ENCODE results near the gene SORBS1. TPM values are rescaled to one million over a fixed set of nuclear protein-coding genes. Genes with fewer than 3 reads are reported as not detected.

The SORBS1 gene
- total RNA-seq, 2 donors from 2014 or later = 16.7 to 17.9 TPM

GRCh38 chr10:95346715-95347401, 214.3 kb downstream of the SORBS1 start:
- Histone ChIP-seq H3K36me3 (ENCODE audit: control insufficient read depth, insufficient read depth, low read length) (no peaks in the 10 kb centered on the region), H3K9ac (ENCODE audit: extremely low read depth, low read length, poor library complexity, severe bottlenecking) (no peak overlapping the region), H3K9me3 (ENCODE audit: control insufficient read depth, low read length) (no peaks in the 10 kb centered on the region), H3K4me1 (ENCODE audit: control insufficient read depth, insufficient read depth, low read length) (peaks cover 13% of the 10 kb centered on the region), H3K27ac (ENCODE audit: low read depth, low read length) (no peak overlapping the region), H3K4me3 (ENCODE audit: low read length) (no peak overlapping the region), H3K27me3 (ENCODE audit: control insufficient read depth, insufficient read depth, low read length, poor library complexity, severe bottlenecking) (no peaks in the 10 kb centered on the region)
- peak overlapping the region; percentile 67 for H3K27ac Mint-ChIP-seq
- no peak overlapping the region for H3K4me3 Mint-ChIP-seq
- H3K36me3 Mint-ChIP-seq (ENCODE audit: low read depth) = peaks cover 2% of the 10 kb centered on the region
- H3K4me1 Mint-ChIP-seq = peaks cover 22% of the 10 kb centered on the region
- TF ChIP-seq CTCF (conservative IDR thresholded peaks at IDR 0.05) = no peak
- H3K27me3 Mint-ChIP-seq (ENCODE audit: insufficient read depth) = no peaks in the 10 kb centered on the region
- WGBS, 2 experiments (ENCODE audit: insufficient coverage in 1 of 2, insufficient read length in 1 of 2) = 96 to 100% methylated on average over 1 to 2 of the region's 2 CpGs
- no peaks in the 10 kb centered on the region for H3K9me3 Mint-ChIP-seq
- peak; percentile 78 for DNase-seq

- Histone ChIP-seq H3K4me1 (ENCODE audit: control insufficient read depth, insufficient read depth, low read length) (peaks cover 11% of the 10 kb centered on the region), H3K27ac (ENCODE audit: low read depth, low read length) (no peak overlapping the region), H3K4me3 (ENCODE audit: low read length) (no peak overlapping the region), H3K36me3 (ENCODE audit: control insufficient read depth, insufficient read depth, low read length) (no peaks in the 10 kb centered on the region), H3K9me3 (ENCODE audit: control insufficient read depth, low read length) (no peaks in the 10 kb centered on the region), H3K27me3 (ENCODE audit: control insufficient read depth, insufficient read depth, low read length, poor library complexity, severe bottlenecking) (no peaks in the 10 kb centered on the region), H3K9ac (ENCODE audit: extremely low read depth, low read length, poor library complexity, severe bottlenecking) (no peak overlapping the region)
- TF ChIP-seq CTCF (conservative IDR thresholded peaks at IDR 0.05) = no peak
- H3K36me3 Mint-ChIP-seq (ENCODE audit: low read depth) = peaks cover 2% of the 10 kb centered on the region
- peaks cover 15% of the 10 kb centered on the region for H3K4me1 Mint-ChIP-seq
- H3K9me3 Mint-ChIP-seq = no peaks in the 10 kb centered on the region
- no peak for DNase-seq
- no peaks in the 10 kb centered on the region for H3K27me3 Mint-ChIP-seq (ENCODE audit: insufficient read depth)
- H3K27ac Mint-ChIP-seq = no peak overlapping the region
- 90 to 97% methylated on average over 3 to 4 of the region's 6 CpGs for WGBS, 2 experiments (ENCODE audit: insufficient coverage in 1 of 2, insufficient read length in 1 of 2)
- H3K4me3 Mint-ChIP-seq = no peak overlapping the region
These were observed 217.6 kb downstream of the SORBS1 start for GRCh38 chr10:95343573-95343972.

- Histone ChIP-seq H3K4me3 (ENCODE audit: low read length) (no peak overlapping the region), H3K4me1 (ENCODE audit: control insufficient read depth, insufficient read depth, low read length) (peaks cover 6% of the 10 kb centered on the region), H3K27ac (ENCODE audit: low read depth, low read length) (no peak overlapping the region), H3K27me3 (ENCODE audit: control insufficient read depth, insufficient read depth, low read length, poor library complexity, severe bottlenecking) (no peaks in the 10 kb centered on the region), H3K9ac (ENCODE audit: extremely low read depth, low read length, poor library complexity, severe bottlenecking) (no peak overlapping the region), H3K9me3 (ENCODE audit: control insufficient read depth, low read length) (no peaks in the 10 kb centered on the region), H3K36me3 (ENCODE audit: control insufficient read depth, insufficient read depth, low read length) (no peaks in the 10 kb centered on the region)
- H3K27ac Mint-ChIP-seq = no peak overlapping the region
- no peaks in the 10 kb centered on the region for H3K27me3 Mint-ChIP-seq (ENCODE audit: insufficient read depth)
- no peaks in the 10 kb centered on the region for H3K9me3 Mint-ChIP-seq
- DNase-seq = no peak
- 88 to 100% methylated on average over 1 to 2 of the region's 3 CpGs for WGBS, 2 experiments (ENCODE audit: insufficient coverage in 1 of 2, insufficient read length in 1 of 2)
- H3K4me1 Mint-ChIP-seq = peaks cover 7% of the 10 kb centered on the region
- TF ChIP-seq CTCF (conservative IDR thresholded peaks at IDR 0.05) = no peak
- peaks cover 4% of the 10 kb centered on the region for H3K36me3 Mint-ChIP-seq (ENCODE audit: low read depth)
- no peak overlapping the region for H3K4me3 Mint-ChIP-seq
These were observed 219.4 kb downstream of the SORBS1 start for GRCh38 chr10:95341716-95342130.

All from endodermal cell (in vitro differentiated cells).